KG1 (cell line): ENCODE data around the gene TPPP.

ENCODE experiments used
- DNase-seq: peaks from one replicate; lab custom pipeline; 2025; lab: John Stamatoyannopoulos, UW

Gene TPPP

DNA sequence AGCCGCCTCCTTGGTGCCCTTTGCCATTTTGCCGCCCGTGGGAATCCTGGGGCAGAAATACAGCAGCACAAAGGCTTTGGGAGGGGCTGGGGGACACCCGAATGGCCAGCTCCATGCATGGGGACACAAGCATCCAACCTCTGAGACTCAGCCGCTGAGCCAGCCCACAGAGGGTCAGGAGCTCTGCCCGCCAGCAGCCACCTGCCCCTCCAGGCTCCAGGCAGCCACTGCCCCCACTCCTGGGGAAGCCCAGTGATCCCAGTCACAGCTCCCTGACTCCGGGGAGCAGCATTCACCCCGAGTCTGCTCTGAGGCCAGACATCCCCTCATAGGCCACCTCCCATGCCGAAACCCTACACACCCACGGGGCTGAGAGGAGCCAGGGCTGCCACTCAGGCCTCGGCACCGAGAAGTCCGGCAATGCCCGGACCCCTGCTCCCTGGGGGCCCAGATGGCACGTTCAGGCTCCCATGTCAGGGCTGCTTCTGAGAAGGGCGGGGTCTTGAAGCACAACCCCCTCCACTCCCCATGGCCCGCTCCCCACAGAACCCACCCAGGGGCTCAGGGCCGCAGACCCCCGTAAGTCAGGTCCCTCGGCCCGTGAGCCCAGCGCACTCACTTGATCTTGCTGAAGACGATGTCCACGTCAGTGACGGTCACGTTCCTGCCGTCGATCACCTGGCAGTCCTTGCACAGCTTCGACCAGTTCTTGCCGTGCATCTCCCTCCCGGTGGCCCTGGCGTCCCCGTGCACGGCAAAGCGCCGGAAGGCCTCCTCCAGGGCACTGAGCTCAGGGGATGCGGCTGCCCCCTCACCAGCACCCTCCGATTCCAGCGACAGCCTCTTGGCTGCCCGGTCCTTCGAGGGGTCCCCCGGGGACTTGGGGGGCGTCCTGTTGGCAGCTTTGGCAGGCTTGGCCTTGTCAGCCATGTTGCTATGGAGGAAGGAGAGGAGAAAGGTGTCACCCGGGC, 15.7 kb downstream of the TPPP start:
- DNase-seq: no peak

DNA sequence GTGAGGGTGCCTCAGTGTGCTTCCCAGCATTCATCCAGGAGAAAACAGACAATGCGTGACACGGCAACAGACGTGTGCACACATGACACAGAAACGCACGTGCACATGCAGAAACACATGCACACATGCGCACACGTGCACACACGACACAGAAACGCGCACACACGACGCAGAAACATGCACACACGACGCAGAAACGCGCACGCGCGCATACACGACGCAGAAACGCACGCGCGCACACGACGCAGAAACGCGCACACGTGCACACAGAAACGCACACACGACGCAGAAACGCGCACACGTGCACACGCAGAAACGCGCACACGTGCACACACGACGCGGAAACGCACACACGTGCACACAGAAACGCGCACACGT, 16.5 kb downstream of the TPPP start:
- no peak for DNase-seq

DNA sequence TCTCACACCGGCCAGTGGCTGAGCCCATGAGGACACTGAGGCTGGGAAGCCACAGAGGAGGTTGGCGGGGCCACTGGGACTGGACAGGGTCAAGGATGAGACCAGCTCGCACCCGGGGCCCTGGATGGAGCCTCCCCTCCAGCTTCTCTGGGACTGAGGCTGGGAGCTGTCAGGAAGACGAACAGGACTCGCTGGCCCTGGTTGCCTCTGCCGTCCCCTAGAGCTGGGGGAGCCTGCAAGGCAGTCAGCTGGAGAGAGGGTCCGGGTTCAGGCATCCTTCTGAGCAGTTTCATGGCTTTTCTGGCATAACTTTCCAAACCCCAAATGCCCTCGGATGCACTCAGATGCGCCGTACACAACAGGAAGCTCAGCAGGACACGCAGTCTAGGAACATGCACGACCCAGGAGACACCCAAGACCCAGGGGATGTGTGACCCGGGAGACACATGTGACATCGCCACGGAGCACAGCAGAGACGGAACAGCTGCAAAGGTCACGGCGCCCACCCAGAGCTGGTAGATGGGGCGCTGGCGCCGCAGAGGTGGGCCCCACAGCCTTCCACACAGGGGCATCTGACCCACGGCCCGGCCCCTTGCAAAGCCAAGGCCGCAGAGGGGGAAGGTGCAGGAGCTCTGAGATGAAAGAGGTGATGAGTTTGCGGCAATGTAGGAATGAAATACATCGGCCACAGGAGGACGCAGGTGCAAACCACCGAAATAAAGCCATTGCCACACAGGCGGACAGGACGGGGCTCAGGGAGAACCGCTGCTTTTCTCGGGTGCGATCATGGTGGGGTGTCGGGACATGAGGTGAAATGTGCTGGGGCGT, 17.1 kb downstream of the TPPP start:
- no peak for DNase-seq

DNA sequence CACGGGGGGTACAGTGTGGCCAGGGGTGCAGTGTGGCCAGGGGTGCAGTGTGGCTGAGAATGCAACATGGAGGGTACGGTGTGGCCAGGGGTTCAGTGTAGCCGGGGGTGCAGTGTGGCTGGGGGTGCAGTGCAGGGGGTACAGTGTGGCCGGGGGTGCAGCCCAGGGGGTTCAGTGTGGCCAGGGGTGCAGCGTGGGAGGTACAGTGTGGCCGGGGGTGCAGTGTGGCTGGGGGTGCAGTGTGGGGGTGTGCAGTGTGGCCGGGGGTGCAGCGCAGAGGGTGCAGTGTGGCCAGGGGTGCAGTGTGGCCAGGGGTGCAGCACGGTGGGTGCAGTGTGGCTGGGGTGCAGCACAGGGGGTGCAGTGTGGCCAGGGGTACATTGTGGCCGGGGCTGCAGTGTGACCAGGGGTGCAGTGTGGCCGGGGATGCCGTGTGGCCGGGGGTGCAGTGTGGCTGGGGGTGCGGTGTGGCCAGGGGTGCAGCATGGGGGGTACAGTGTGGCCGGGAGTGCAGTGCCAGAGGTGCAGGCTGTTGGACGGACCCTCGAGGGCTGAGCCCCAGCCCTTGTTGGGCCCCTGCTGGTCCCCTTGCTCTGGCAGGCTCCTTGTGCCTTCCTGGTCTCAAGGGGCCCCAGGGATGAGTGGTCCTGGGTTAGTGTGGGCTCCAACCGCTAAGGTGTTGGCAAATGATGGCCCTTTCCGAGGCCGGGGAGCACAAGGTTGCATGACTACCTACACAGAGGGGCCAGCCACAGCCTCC, 17.9 kb downstream of the TPPP start:
- DNase-seq: no peak

DNA sequence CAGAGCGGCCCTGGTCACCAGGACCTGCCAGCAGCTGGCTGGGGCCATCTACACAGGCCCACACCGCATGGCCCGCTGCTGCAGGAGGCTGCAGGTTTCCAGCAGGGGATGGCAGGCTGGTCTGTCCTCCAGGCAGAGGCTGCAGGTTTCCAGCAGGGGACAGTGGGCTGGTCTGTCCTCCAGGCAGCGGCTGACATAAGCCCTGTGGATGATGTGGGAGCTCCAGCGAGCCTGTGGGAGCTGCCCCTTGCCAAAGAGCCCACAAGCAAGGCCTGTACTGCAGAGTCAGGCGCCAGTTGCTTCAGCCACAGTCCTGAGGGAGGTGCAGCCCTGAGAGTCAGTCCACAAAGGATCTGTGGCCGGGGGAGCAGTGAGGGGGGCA, 18.5 kb downstream of the TPPP start:
- no peak for DNase-seq

DNA sequence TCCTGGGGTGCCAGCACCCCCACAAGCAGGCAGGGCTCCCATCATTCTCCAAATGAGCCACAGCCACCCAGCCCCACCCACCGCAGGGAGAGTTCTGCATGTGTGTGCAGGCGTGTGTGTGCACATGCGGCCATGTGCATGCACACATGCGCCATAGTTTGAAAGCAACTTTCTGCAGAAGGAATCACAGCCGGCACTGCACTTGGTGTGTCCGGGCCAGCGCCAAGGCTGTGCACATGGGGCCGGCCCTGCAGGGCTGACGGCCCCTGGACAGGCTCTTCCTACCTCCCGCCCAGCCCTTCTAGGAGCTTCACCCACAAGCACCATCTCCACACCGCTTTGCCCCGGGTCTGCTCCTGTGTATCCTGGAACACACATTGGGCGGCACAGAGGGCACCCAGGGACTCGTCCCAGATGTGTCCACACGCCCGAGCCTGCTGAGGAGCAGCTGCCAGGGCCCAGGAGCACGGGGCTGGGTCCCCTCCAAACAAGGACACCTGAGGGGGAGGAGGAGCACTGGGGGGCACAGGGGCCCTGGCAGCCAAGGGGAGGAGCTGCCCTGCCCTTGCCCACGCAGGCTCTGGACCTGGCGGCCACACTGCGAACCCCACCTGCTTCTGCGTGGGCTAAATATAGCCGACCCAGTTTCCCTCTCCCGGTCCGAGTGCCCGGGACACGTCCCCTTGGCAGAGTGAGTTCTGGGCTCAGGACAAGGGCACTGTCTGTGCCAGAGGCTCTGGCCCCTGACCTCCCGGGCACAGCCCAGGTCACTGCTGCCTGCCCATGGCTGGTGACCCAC, 19.1 kb downstream of the TPPP start:
- no peak for DNase-seq

DNA sequence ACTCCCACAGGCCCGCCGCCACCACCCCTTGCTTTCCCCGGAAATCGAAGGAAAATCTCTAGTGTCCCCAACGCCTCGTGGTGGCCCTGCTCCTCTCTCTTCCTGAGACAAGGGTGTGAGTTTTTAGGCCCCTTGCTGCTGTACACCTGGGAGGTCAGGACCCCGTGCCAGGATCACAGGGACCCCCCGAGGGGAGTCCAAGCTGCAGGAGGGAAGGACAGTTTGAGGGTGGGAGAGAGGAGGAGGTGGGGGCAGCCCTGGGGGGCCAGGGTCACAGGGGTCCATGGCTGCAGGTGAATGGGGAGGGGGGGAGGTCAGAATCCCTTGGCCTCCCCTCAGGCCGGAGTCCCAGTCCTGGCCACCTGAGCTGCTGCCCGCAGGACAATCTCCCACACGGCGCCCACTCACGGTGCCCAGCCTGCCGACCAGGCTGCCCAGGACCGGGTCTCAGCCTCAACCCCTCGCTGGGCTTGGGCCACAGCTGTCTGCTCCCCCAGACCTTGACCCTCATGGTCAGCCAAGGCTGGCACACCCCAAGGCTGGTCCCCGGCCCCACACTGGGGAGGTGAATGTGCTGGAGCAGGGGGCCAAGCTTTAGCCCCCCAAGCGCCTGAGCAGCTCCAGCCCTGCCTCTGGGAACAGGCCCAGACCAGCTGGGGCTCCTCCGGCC, 19.9 kb downstream of the TPPP start:
- no peak for DNase-seq

DNA sequence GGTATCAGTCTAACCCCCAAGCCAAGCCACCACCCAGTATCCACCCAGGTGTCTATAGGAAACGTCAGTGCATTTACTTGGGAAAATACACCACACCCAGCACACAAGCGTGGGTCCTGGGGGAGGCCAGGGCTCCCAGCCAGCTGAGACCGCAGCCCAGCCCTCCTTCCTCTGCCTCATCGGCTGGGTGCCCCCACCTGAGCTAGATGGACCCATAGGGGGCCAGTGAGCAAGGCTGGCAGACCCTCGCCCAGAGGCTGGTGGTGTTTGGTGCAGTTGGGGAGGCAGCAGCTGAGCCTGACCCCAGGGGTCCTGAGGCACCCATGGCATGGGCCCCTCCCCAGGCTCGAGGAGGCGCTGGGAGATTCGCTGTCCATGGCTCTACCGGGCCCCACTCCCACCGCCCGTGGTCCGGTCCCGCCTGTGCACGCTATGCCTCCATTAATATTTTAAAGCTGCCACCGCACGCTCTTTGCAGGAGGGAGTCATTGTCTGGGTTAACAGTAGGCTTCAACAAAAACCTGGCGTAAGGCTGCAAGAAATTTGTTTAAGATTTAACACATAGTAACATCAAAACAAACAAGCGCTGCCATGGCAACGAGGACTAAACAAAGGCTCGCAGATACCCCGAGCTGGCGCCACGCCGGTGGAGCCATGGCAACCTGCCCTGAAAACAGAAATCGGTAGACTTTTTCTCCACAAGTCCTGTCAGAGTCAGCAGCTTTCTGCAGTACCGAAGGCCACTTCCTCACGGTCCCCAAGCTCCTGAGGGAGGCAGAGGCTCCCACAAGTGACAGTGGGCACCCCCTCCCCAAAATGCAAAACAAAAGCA, 20.6 kb downstream of the TPPP start:
- no peak for DNase-seq

DNA sequence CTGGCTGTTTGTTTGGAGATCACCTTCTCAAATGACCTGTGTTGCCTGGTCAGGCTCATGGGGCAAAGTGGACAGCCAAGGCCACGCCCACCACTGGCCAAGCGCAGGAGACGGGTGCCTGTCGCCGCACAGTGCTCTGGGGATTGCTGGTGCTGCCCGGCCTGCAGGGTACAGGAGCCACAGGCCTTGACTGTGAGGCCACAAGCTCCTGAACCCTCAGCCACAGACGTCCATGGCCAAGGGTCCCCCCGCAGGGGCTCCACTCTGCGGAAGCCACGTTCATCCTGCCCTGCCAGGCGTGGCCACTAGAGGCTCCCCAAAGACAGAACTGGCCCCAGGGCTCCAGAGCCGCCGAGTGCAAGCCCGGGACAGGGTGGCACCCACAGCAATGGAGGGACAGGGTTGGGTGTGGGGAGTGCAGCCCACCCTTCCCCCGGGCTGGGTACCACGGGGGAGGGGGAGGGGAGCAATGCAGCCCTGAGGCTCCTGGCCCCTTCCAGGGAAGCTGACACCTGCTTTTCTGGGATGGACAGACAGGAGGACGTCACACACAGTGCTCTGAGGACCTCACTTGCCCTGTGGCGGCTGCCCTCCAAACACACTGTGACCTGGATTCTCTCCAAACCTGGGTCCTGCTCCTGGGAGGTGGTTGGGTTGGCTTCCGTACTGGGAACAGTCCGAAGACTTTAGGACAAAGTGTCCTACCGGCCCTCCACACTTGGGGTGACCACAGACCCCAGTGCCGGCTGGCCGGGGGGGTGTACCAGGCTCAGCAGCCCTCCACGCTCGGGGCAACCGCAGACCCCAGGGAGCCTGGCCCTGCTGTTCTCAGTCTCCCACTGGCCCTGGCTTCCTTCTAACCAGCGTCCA, 21.5 kb downstream of the TPPP start:
- no peak for DNase-seq

DNA sequence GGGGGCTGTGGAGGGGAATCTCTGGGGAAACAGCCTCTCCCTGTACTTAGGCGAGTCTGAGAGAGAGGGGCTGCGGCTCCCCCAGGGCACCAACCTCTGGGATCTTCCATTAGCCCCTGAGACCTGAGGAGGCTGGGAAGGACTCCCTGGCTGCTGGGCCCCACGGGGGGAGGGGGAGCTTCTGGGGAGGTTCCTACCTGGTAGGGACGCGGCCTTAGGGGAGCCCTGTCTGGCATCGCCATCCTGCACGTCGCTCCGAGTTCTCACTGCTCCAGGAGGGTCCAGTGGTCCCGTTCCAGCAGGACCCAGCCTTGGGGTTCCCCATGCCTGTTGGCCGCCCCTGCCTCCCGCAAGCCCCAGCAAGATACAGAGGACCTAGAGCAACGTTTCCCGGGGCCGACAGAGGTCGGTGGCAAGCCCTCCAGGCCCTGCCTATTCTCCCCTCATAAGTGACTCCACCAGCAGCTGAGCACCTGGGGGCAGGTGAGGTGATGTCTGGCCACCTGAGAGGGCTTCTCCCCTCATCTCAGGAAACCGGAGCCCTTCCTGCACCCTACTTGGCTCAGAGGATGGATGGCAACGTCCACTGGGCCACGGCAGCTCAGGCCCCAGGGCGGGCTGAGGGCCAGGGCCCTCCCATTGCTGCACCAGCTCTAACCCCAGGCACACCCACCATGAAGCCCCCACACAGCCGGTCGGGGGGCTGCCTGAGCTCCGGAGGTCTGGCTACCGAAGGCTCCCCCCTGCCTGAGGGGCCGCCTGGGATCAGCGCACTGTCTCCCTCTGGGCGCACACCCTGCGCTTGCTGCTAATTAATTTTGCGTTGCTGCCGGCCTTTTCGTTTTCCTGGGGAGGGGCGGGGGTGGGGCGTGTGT, 22.5 kb downstream of the TPPP start:
- no peak for DNase-seq

DNA sequence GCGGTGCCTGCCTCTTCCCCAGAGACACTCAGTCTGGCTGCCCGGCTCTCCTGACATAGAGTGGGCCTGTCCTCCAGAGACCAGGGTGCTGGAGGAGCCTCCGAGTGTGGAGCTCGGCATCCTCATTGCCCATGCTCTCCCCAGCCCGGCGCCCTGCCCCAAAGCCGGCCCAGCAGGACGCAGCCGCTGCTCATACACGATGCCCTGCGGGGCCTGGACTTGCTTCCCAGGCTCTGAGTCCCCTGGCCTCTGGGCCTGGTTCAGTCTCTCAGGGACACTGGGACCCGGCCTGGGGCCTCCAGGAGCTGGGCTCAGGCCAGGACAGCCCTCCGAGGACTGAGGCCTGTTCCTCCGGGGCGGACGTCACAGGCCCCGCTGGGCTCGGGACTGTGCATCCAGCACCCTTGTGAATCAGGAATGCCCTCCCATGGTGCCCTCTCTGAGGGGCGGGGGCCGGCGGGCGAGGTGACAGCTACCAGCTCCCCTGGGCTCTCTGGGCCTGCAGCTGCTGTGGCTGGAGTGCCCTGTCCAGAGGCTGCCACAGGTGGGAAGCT, 23.2 kb downstream of the TPPP start:
- no peak for DNase-seq

DNA sequence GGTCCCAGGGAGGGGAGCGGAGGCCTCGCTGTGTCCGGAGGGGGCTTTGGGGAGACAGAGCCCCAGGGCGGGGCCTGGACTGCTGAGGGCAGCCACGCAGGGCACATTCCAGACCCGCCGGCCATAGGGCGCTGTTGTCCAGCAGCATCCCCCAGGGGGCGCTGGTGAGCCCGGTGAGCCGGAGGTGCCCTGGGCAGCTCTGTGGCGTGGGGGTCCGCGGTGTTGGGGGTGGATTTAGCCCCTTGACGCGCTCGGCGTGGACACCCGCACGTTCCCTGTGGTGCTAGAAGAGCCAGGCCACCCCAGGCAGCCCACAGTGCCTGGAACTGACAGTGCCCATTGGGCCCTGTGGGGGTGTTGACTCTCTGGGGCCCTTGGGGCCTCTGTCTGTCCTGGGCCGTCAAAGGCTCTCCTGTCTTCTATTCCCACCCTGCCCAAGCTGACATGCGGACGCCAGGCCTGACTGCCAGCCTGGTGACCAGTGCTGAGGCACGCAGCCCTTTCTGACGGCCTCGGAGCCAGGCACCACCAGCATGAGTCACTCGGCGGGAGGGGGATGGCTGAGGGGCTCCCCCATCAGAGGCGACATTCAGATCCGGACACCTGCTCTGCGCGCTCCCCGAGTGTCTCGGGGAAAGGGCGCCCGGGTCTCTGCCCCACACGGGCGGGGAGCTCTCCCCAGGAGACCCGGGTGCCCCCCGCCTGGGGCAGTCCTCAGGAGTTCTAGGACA, 23.9 kb downstream of the TPPP start:
- no peak for DNase-seq

DNA sequence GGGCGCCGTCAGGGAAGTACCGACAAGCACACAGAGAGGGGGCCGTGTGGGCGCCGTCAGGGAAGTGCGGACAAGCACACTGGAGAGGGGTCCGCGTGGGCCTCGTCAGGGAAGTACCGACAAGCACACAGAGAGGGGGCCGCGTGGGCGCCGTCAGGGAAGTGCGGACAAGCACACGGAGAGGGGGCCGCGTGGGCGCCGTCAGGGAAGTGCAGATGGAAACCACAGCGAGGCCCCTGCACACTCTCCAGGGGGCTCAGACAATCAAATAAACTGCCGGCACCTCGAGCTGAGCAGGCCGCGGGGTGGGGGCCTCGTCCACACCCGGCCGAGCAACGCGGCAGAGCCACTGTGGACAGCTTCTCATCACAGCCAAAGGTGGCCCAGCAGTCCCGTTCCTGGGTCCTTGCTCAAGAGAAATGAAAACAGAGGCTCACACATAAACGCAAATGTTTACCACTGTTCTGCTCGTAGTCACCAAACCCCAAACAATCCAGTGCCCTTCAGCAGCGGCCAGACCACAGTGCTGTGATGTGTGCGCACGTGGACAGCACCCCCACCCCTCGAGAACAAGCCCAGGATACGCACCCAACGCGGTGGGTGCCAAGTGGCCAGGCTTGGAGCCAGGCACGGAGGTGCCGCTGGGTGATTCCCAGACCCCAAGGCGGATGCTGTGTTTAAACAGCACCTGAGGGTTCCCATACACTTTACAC, 24.7 kb downstream of the TPPP start:
- DNase-seq: no peak

DNA sequence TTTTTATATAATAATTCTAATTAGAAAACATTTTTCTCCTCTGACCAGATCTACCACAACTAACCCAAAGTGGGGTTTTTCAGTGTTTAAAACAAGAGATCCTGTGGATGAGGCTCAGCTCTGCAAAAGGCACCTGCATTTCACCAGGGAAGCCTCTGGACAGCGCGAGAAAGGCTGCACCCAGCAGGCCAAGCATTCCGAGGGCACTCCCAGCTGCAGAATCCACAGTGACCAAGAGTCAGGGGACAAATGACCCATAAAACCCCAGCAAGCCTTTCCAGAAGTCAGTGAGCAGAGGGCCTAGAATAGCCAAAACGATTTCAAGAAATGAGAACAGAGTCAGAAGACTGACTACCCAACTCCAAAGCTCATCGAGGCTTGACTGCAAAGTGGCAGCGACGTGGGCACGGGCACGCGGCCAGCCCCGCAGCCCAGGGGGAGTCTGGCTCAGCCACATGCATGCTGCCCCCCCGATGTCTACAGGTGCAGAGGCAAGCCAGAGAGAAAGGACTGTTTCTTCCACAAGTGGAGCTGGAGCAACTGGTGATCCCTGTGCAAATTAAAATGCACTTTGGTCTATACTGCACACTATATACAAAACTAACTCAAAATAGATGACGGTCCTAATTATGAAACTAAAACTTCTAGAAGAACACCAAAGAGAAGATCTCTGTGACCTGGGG, 26.2 kb downstream of the TPPP start:
- DNase-seq: no peak

DNA sequence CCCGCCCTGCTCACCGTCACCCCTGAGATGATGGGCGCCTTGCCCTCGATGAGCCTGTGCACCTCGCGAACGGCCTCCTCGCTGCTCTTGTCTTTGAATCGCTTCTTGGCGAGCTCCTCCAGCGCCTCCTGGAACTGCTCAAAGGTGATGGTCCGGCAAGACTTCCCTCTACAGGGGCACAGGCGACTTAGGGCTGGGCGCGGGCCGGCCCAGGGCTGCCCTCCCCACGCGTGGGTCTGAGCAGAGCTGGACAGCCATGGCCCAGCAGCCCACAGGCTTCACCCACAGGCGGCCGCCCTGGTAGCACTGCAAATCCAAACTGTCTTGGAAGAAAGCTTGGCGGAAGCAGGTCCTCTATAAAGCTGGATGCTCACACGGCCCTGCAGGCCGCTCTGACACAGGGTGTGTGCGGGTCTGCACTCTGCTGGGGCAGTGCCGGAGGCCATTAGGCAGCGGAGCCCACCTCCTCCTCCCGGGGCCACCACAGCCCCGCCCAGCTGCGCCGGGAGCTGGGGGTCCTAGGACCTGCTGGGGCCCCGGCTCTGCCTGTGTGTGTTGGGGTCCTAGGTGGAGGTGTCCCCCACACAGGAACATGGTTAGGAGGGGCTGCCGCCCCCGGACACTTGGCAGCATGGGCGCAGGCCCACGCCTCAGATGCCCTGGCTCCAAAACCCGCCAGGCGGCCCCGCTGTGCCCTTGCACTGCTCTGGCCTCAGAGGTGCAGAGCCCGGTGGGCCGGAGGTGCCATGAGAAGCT, 27.0 kb downstream of the TPPP start:
- DNase-seq: no peak
